Activated B cell treated with CpG ODN at 0.5 μM for 24 hours (primary cell): ENCODE measurements around the gene OR6J1. TPM values are rescaled to one million over a fixed set of nuclear protein-coding genes. Genes with fewer than 3 reads are reported as not detected.

Experiments
- ATAC-seq: fragments of 200-7000 bp; cut with Tn5 transposase; one replicate; pipeline ENCODE4 v1.10.0; 2021; ENCODE audit warnings: low read depth, mild to moderate bottlenecking, moderate library complexity
- CTCF ChIA-PET: fragments of 350-600 bp; sonication (Branson Sonifier 250); formaldehyde crosslinking; loops from one replicate; lab custom pipeline; 2021; ENCODE audit warnings: antibody characterized with exemption; lab: Charles Lee
- POLR2A ChIA-PET: fragments of 350-600 bp; sonication (Branson Sonifier 250); formaldehyde crosslinking; loops from one replicate; lab custom pipeline; 2021; ENCODE audit warnings: antibody characterized with exemption; lab: Charles Lee
- DNase-seq: peaks from one replicate; pipeline ENCODE4 v3.0.0; 2022
- H3K27ac Mint-ChIP-seq: one replicate; pipeline ENCODE4 v1.8.0; 2020; ENCODE audit warnings: mixed read lengths
- H3K27me3 Mint-ChIP-seq: one replicate; pipeline ENCODE4 v1.8.0; 2021; ENCODE audit warnings: mixed read lengths
- H3K36me3 Mint-ChIP-seq: one replicate; pipeline ENCODE4 v1.8.0; 2021; ENCODE audit warnings: low read depth, mixed read lengths
- H3K4me1 Mint-ChIP-seq: one replicate; pipeline ENCODE4 v1.8.0; 2021; ENCODE audit warnings: mixed read lengths
- H3K4me3 Mint-ChIP-seq: one replicate; pipeline ENCODE4 v1.8.0; 2020; ENCODE audit warnings: mild to moderate bottlenecking, mixed read lengths
- H3K9me3 Mint-ChIP-seq: one replicate; pipeline ENCODE4 v1.8.0; 2020; ENCODE audit warnings: mixed read lengths
- intact Hi-C: fragments of 100-400 bp; cut with micrococcal nuclease; formaldehyde crosslinking; loops from one replicate; pipeline ENCODE4 v1.15.1; 2024
- total RNA-seq: library from RNA; stranded (reverse); gene quantifications from 2 replicates; pipeline ENCODE4 v1.2.3, GENCODE V29; 2022
- TF ChIP-seq, protein P1 (sequence below): fragments of 200-600 bp; IDR thresholded peaks from one replicate; pipeline ENCODE4 v1.8.0; 2022; ENCODE audit warnings: antibody characterized with exemption, mild to moderate bottlenecking

OR6J1 gene
- total RNA-seq, 1 donor from 2014 or later = not detected

DNA sequence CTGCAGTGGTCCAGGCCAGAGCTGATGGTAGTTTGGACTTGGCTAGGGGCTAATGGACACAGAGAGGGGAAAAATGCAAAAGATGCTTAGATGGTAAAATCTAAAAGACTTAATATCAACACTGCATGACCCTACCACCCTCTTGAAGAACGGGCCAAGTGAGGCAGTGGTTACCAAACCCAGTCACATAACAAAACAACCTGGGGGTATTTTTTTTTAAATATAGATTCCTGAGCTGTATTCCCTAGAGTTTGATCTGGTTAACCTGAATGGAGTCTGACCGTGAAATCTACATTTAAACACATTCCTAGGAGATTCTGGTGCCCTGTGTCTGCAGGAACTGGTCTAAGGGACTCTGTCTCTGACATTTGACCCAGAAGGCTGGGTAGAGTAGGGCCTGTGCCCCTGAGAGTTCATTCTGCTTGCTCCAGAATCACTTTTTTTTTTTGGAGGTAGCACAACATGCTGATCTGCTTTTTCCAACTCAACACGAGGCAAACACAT lies 30.4 kb downstream of the OR6J1 start:
- DNase-seq = no peak
- ChIA-PET POLR2A (no interaction called here), CTCF (no interaction called here)
- intact Hi-C loops = loop anchor here (5.0 kb wide), 1 partner anchor 34 kb away; no protein-coding TSS in a partner anchor
- no peaks in the 10 kb centered on the region for H3K27me3 Mint-ChIP-seq
- TF ChIP-seq, protein P1, sequence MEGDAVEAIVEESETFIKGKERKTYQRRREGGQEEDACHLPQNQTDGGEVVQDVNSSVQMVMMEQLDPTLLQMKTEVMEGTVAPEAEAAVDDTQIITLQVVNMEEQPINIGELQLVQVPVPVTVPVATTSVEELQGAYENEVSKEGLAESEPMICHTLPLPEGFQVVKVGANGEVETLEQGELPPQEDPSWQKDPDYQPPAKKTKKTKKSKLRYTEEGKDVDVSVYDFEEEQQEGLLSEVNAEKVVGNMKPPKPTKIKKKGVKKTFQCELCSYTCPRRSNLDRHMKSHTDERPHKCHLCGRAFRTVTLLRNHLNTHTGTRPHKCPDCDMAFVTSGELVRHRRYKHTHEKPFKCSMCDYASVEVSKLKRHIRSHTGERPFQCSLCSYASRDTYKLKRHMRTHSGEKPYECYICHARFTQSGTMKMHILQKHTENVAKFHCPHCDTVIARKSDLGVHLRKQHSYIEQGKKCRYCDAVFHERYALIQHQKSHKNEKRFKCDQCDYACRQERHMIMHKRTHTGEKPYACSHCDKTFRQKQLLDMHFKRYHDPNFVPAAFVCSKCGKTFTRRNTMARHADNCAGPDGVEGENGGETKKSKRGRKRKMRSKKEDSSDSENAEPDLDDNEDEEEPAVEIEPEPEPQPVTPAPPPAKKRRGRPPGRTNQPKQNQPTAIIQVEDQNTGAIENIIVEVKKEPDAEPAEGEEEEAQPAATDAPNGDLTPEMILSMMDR = no peak
- no peaks in the 10 kb centered on the region for H3K4me1 Mint-ChIP-seq
- H3K4me3 Mint-ChIP-seq = no peak overlapping the region
- peaks cover 33% of the 10 kb centered on the region for H3K36me3 Mint-ChIP-seq
- no peak for ATAC-seq
- H3K9me3 Mint-ChIP-seq = no peaks in the 10 kb centered on the region
- no peak overlapping the region for H3K27ac Mint-ChIP-seq

DNA sequence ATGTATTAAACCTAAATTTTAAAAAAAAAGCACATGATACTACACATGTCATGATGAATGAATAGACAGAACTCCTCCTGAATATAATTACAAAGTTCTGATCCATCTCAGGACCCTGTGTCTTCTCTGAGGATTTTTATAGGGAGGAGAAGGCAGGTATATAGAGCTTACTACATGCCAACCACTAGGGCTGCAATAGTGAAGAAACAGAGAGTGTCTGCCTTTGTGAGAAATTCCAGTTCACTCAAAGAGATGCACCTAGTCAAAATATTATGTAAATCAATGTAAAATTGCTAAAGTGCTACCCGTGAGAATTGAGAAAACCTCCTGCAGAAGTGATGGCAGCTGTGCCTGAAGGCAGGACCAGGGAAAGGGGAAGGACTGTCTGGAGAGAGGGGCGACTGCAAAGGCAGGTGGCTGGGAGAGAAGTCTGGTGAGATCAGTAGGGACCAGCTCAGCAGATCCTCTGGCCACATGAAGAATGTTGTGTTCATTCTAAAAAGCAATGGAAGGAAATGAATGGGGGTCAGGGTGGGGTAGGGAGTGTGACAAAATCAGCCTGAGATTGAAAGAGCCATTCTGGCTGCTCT lies 31.0 kb downstream of the OR6J1 start:
- no peak for ATAC-seq
- Mint-ChIP-seq H3K36me3 (peaks cover 36% of the 10 kb centered on the region), H3K27me3 (no peaks in the 10 kb centered on the region), H3K27ac (no peak overlapping the region), H3K4me3 (no peak overlapping the region), H3K9me3 (no peaks in the 10 kb centered on the region), H3K4me1 (no peaks in the 10 kb centered on the region)
- no peak for DNase-seq
- CTCF ChIA-PET = no interaction called here
- TF ChIP-seq, protein P1 = no peak
- POLR2A ChIA-PET = no interaction called here
- intact Hi-C loops = loop anchor here (5.0 kb wide), 1 partner anchor 34 kb away; no protein-coding TSS in a partner anchor

DNA sequence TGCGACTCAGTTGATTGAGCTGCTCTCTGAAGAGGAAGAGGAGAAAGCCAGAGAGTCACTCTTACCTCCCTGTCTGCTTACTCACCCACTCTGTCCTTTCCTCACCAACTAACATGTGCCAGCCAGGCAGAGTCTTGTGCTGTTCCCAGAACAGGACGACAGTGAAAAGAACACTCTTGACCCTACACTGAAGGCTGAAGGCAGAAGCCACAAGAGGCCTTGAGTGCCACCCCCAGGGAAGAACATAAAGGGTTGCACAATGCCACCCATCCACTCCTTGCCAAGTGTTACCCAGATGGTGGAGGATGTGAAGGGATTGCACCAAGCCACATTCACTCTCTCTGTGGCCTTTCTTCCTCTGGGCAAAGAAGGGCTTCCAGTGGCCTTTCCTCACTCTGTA lies 33.2 kb downstream of the OR6J1 start:
- TF ChIP-seq, protein P1 = no peak
- H3K4me3 Mint-ChIP-seq = no peak overlapping the region
- H3K27me3 Mint-ChIP-seq = no peaks in the 10 kb centered on the region
- ATAC-seq = no peak
- ChIA-PET POLR2A (no interaction called here), CTCF (interaction anchor here (1.3 kb wide), 1 partner anchor 12 kb away, joined by 3 read pairs; no protein-coding TSS in a partner anchor)
- no peak overlapping the region for H3K27ac Mint-ChIP-seq
- DNase-seq = no peak
- H3K9me3 Mint-ChIP-seq = no peaks in the 10 kb centered on the region
- intact Hi-C loops = loop anchor here (5.0 kb wide), 1 partner anchor 36 kb away; no protein-coding TSS in a partner anchor
- H3K4me1 Mint-ChIP-seq = no peaks in the 10 kb centered on the region
- H3K36me3 Mint-ChIP-seq = peaks cover 53% of the 10 kb centered on the region

DNA sequence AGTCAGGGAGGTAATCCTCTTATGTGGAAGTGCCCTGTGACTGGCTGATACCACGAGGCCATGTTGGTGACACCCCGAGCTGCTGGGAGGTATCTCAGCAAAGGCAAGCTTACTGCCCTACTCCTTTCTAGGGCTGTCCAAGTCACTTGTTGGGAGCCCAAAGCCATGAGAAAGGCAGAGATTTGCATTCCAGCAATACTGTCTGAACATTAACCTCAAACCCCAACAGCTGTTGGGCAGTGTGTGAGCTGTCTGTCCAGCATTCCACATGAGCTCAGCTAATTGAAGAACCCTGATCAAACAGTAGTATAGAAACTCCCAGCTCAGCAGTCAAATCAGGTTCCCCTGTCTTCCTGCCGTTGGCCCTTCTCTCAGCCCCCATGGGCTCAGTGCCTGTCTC lies 36.9 kb downstream of the OR6J1 start:
- intact Hi-C loops = no loop called here
- POLR2A ChIA-PET = no interaction called here

DNA sequence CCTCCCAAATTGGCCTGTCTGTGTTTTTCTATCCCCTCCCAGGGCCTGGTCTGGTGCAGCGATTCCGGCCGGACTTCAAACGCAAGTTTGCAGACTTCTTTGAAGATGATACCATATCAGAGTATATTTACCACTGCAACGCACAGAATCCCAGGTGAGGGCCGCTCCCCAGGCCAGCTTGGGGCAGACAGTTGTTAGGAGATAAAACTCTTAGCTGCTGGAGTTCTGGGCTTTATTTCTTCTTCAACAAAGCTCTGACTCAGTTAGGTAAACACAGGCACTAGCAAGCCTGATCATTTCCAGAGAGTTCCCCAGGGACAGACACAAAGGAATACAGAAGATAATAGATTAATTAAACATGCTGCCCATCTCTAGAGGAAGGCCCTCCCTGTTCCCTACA lies 37.8 kb downstream of the OR6J1 start:
- peaks cover 79% of the 10 kb centered on the region for H3K36me3 Mint-ChIP-seq
- H3K27ac Mint-ChIP-seq = no peak overlapping the region
- no peak for ATAC-seq
- intact Hi-C loops = no loop called here
- TF ChIP-seq, protein P1 = no peak
- H3K4me1 Mint-ChIP-seq = no peaks in the 10 kb centered on the region
- H3K4me3 Mint-ChIP-seq = no peak overlapping the region
- H3K27me3 Mint-ChIP-seq = no peaks in the 10 kb centered on the region
- DNase-seq = no peak
- ChIA-PET CTCF (no interaction called here), POLR2A (no interaction called here)
- H3K9me3 Mint-ChIP-seq = no peaks in the 10 kb centered on the region

More for the DNA sequence above, 36.9 kb downstream of the OR6J1 start:
- Mint-ChIP-seq H3K4me3 (no peak overlapping the region), H3K9me3 (no peaks in the 10 kb centered on the region), H3K36me3 (peaks cover 81% of the 10 kb centered on the region), H3K27me3 (no peaks in the 10 kb centered on the region), H3K27ac (no peak overlapping the region), H3K4me1 (no peaks in the 10 kb centered on the region)
- ATAC-seq = no peak
- TF ChIP-seq, protein P1 = no peak
- CTCF ChIA-PET = no interaction called here
- no peak for DNase-seq
